IMR-90 (cell line): Measurements from ENCODE around the gene IL18RAP. TPM values are rescaled to one million over a fixed set of nuclear protein-coding genes. Genes with fewer than 3 reads are reported as not detected.

Experiments
- ATAC-seq: fragments of 200-7000 bp; cut with Tn5 transposase; 2 replicates; pipeline ENCODE4 v1.9.1; 2020; ENCODE audit warnings: low read depth, mild to moderate bottlenecking, moderate library complexity
- BruUV-seq: library from RNA; stranded (reverse); fragments of 400-500 nt; replicated peaks from 2 replicates; lab custom pipeline; 2021; lab: Mats Ljungman, UMichigan
- CTCF ChIA-PET: fragments of 300-600 bp; formaldehyde crosslinking; extraction: SDS; loops from one replicate; lab custom pipeline; 2021; ENCODE audit warnings: antibody characterized with exemption; lab: Yijun Ruan, JAX
- POLR2A ChIA-PET: fragments of 300-600 bp; sonication (Branson Sonifier 250); formaldehyde crosslinking; loops from one replicate; lab custom pipeline; 2022; ENCODE audit warnings: antibody characterized with exemption; ENCODE audit not compliant: unreplicated experiment; lab: Charles Lee
- DNase-seq: peaks from one replicate; pipeline ENCODE4 v3.0.0; 2013
- H2AFZ ChIP-seq: replicated peaks from 2 replicates; pipeline ENCODE3; 2013; ENCODE audit warnings: low read length, mild to moderate bottlenecking; ENCODE audit not compliant: poor library complexity
- H2AK5ac ChIP-seq: 2 replicates; pipeline ENCODE4 v1.6.1; 2013; ENCODE audit warnings: low read depth, low read length, inconsistent platforms
- H2AK9ac ChIP-seq: replicated peaks from 2 replicates; pipeline ENCODE3; 2013; ENCODE audit warnings: mild to moderate bottlenecking, low read depth, low read length, moderate library complexity; ENCODE audit not compliant: poor library complexity
- H2BK120ac ChIP-seq: 2 replicates; pipeline ENCODE4 v1.6.1; 2013; ENCODE audit warnings: low read depth, low read length, inconsistent platforms
- H2BK15ac ChIP-seq: 3 replicates; pipeline ENCODE4 v1.6.1; 2013; ENCODE audit warnings: low read depth, low read length, inconsistent platforms
- H2BK20ac ChIP-seq: 2 replicates; pipeline ENCODE4 v1.6.1; 2013; ENCODE audit warnings: low read depth, mild to moderate bottlenecking, inconsistent platforms, low read length, moderate library complexity
- H2BK5ac ChIP-seq: 2 replicates; pipeline ENCODE4 v1.6.1; 2013; ENCODE audit warnings: mild to moderate bottlenecking, low read depth, low read length, inconsistent platforms; ENCODE audit not compliant: poor library complexity, severe bottlenecking
- H3K14ac ChIP-seq: replicated peaks from 2 replicates; pipeline ENCODE4 v1.6.1; 2013; ENCODE audit warnings: low read depth, low read length, inconsistent platforms
- H3K18ac ChIP-seq: 2 replicates; pipeline ENCODE4 v1.6.1; 2013; ENCODE audit warnings: low read depth, low read length, control low read depth
- H3K23ac ChIP-seq: 2 replicates; pipeline ENCODE4 v1.6.1; 2013; ENCODE audit warnings: low read depth, low read length, inconsistent platforms
- H3K27ac ChIP-seq: 2 replicates; pipeline ENCODE4 v1.5.1; 2013; ENCODE audit warnings: mild to moderate bottlenecking, control low read depth, low read length; ENCODE audit not compliant: insufficient read depth
- H3K27me3 ChIP-seq: 2 replicates; pipeline ENCODE4 v1.6.1; 2013; ENCODE audit warnings: low read length; ENCODE audit not compliant: control insufficient read depth, insufficient read depth
- H3K36me3 ChIP-seq: 2 replicates; pipeline ENCODE4 v1.6.1; 2013; ENCODE audit warnings: low read length, mixed read lengths; ENCODE audit not compliant: control insufficient read depth, insufficient read depth
- H3K4ac ChIP-seq: 2 replicates; pipeline ENCODE4 v1.6.1; 2013; ENCODE audit warnings: low read depth, low read length, inconsistent platforms
- H3K4me1 ChIP-seq: 2 replicates; pipeline ENCODE4 v1.6.1; 2013; ENCODE audit warnings: low read length, mixed read lengths; ENCODE audit not compliant: control insufficient read depth, insufficient read depth
- H3K4me2 ChIP-seq: 2 replicates; pipeline ENCODE4 v1.6.1; 2013; ENCODE audit warnings: low read depth, mild to moderate bottlenecking, control low read depth, low read length, moderate library complexity
- H3K4me3 ChIP-seq: 2 replicates; pipeline ENCODE4 v1.5.1; 2013; ENCODE audit warnings: low read depth, mild to moderate bottlenecking, control low read depth, low read length, moderate library complexity; ENCODE audit not compliant: insufficient read depth
- H3K56ac ChIP-seq: 2 replicates; pipeline ENCODE4 v1.6.1; 2013; ENCODE audit warnings: low read length, inconsistent platforms; ENCODE audit not compliant: insufficient read depth; ENCODE audit errors: extremely low read depth
- H3K79me1 ChIP-seq, 2 experiments: 2 replicates each; pipeline ENCODE4 v1.6.1; 2013; ENCODE audit warnings: low read length in 2 of 2, inconsistent platforms in 1 of 2, low read depth in 1 of 2
- H3K9ac ChIP-seq: 2 replicates; pipeline ENCODE4 v1.6.1; 2013; ENCODE audit warnings: low read depth, low read length, control low read depth
- H3K9me1 ChIP-seq: 2 replicates; pipeline ENCODE4 v1.6.1; 2013; ENCODE audit warnings: low read length, inconsistent platforms; ENCODE audit not compliant: insufficient read depth
- H3K9me3 ChIP-seq: 2 replicates; pipeline ENCODE4 v1.6.1; 2013; ENCODE audit warnings: low read length; ENCODE audit not compliant: control insufficient read depth, insufficient read depth
- H4K20me1 ChIP-seq: 2 replicates; pipeline ENCODE4 v1.6.1; 2013; ENCODE audit warnings: low read length, inconsistent platforms; ENCODE audit not compliant: insufficient read depth
- H4K5ac ChIP-seq: 2 replicates; pipeline ENCODE4 v1.6.1; 2013; ENCODE audit warnings: mild to moderate bottlenecking, low read depth, low read length, control low read depth
- H4K8ac ChIP-seq, 2 experiments: 2 replicates each; pipeline ENCODE4 v1.6.1; 2013; ENCODE audit warnings: low read depth in 2 of 2, low read length in 2 of 2, control low read depth in 1 of 2, inconsistent platforms in 1 of 2
- H4K91ac ChIP-seq: 2 replicates; pipeline ENCODE4 v1.6.1; 2013; ENCODE audit warnings: low read depth, low read length, inconsistent platforms; ENCODE audit not compliant: insufficient read depth
- BHLHE40 ChIP-seq: fragments of 150-350 bp; IDR thresholded peaks from 2 replicates; pipeline ENCODE4 v1.6.1; 2016; ENCODE audit warnings: mild to moderate bottlenecking, low read depth, low read length
- CEBPB ChIP-seq: IDR thresholded peaks from 2 replicates; pipeline ENCODE4 v1.6.1; 2012; ENCODE audit warnings: low read depth, low read length, improper control_type of control experiment
- CHD1 ChIP-seq: IDR thresholded peaks from 2 replicates; pipeline ENCODE4 v1.6.1; 2012; ENCODE audit warnings: low read depth, low read length, improper control_type of control experiment
- FOS ChIP-seq: fragments of 150-350 bp; IDR thresholded peaks from 2 replicates; pipeline ENCODE4 v1.6.1; 2016; ENCODE audit warnings: low read depth, low read length
- MAFK ChIP-seq: IDR thresholded peaks from 2 replicates; pipeline ENCODE4 v1.6.1; 2012; ENCODE audit warnings: low read depth, low read length, improper control_type of control experiment
- MAZ ChIP-seq: IDR thresholded peaks from 2 replicates; pipeline ENCODE4 v1.6.1; 2012; ENCODE audit warnings: low read depth, mild to moderate bottlenecking, low read length, improper control_type of control experiment, moderate library complexity, borderline replicate concordance
- MXI1 ChIP-seq: IDR thresholded peaks from 2 replicates; pipeline ENCODE4 v1.6.1; 2012; ENCODE audit warnings: low read depth, mild to moderate bottlenecking, low read length, moderate library complexity, borderline replicate concordance
- NFE2L2 ChIP-seq: fragments of 150-350 bp; IDR thresholded peaks from 2 replicates; pipeline ENCODE4 v1.6.1; 2016; ENCODE audit warnings: low read depth, mild to moderate bottlenecking, low read length
- POLR2A ChIP-seq: IDR thresholded peaks from 2 replicates; pipeline ENCODE4 v1.6.1; 2012; ENCODE audit warnings: mild to moderate bottlenecking, low read depth, low read length
- RAD21 ChIP-seq: IDR thresholded peaks from 2 replicates; pipeline ENCODE4 v1.6.1; 2012; ENCODE audit warnings: low read length, improper control_type of control experiment
- RCOR1 ChIP-seq: IDR thresholded peaks from 2 replicates; pipeline ENCODE4 v1.6.1; 2012; ENCODE audit warnings: mild to moderate bottlenecking, low read length, improper control_type of control experiment; ENCODE audit not compliant: insufficient replicate concordance
- RFX5 ChIP-seq: IDR thresholded peaks from 2 replicates; pipeline ENCODE4 v1.8.0; 2012; ENCODE audit warnings: low read depth, mild to moderate bottlenecking, low read length, moderate library complexity
- SMC3 ChIP-seq: fragments of 150-350 bp; IDR thresholded peaks from 2 replicates; pipeline ENCODE4 v1.6.1; 2016; ENCODE audit warnings: low read depth, mild to moderate bottlenecking, antibody characterized with exemption, low read length, moderate library complexity
- WGBS, 2 experiments: methylation state at CpG; one replicate each; pipeline versions ENCODE4 v1.1.5 to v1.1.7; 2013; ENCODE audit warnings: missing lambda C conversion rate in 2 of 2; ENCODE audit not compliant: insufficient read length in 1 of 2; ENCODE audit errors: extremely low coverage in 2 of 2; 5-methylcytosine and 5-hydroxymethylcytosine counted together
- dilution Hi-C: fragments of 300-500 bp; cut with HindIII; formaldehyde crosslinking; loops from one replicate; pipeline ENCODE4 v1.14.3; 2018; ENCODE audit warnings: low sequenced_read_pairs; ENCODE audit not compliant: unreplicated experiment
- in situ Hi-C: fragments of 300-500 bp; cut with MboI; formaldehyde crosslinking; loops from 3 replicates; pipeline ENCODE4 v1.14.3; 2019; ENCODE audit warnings: low sequenced_read_pairs, inconsistent platforms, mixed read lengths
- intact Hi-C: fragments of 100-400 bp; cut with micrococcal nuclease; formaldehyde crosslinking; loops from 2 replicates; pipeline ENCODE4 v1.10.0; 2022
- polyA plus RNA-seq, 3 experiments: library from polyadenylated mRNA; depleted of rRNA; stranded (reverse); fragments of >200 nt; gene quantifications; 2 replicates each; pipeline ENCODE4 v1.2.3, GENCODE V29; 2012; ENCODE audit warnings: low replicate concordance in 1 of 3
- total RNA-seq: library from RNA; depleted of rRNA; stranded (reverse); fragments of >200 nt; gene quantifications from 2 replicates; pipeline ENCODE4 v1.2.3, GENCODE V29; 2012
- TF ChIP-seq, protein P1 (sequence below): fragments of 150-350 bp; IDR thresholded peaks from 2 replicates; pipeline ENCODE4 v1.6.1; 2017; ENCODE audit warnings: mild to moderate bottlenecking, antibody characterized with exemption, low read length, low read depth
- TF ChIP-seq, protein P2 (sequence below): conservative IDR thresholded peaks from 2 replicates; pipeline ENCODE4 v1.5.1; 2012; ENCODE audit warnings: mild to moderate bottlenecking, low read depth, low read length, improper control_type of control experiment
- TF ChIP-seq, protein P3 (sequence below): fragments of 150-350 bp; IDR thresholded peaks from 2 replicates; pipeline ENCODE4 v1.6.1; 2016; ENCODE audit warnings: low read depth, mild to moderate bottlenecking, low read length, moderate library complexity, borderline replicate concordance

Gene IL18RAP
- total and polyA plus RNA-seq, 2 of the 4 experiments (the other 2 are of a cell fraction) = not detected

DNA sequence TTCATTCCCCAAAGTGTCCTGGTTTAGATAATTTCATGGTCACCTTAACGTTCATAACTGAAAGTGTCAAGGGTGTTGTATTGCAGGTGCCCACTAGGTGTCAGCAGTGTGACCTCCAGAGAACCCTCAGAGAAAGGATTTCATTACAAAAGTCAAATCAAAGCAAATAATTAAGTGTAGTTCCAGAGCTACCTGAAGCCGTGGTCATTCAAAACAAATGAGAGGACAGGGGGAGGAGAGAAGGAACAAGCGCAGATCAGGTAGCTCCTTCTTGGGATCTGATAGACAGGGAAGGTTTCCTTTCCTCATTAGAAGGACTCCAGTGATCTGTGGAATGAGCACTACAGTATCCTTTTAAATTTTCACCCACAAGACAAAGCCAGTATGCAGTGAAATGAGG lies 50.1 kb downstream of the IL18RAP start, which contains the start of gene SLC9A4:
Gene SLC9A4 (plus strand): TSS at position 207 of the 400 bp plus-strand sequence. CDS start 534 bp downstream, outside the sequence.
- no peak within 1 kb of the TSS for H4K91ac ChIP-seq
- H3K9me1 ChIP-seq = no peaks in the 10 kb centered on the region
- H2AK5ac ChIP-seq = no peak within 1 kb of the TSS
- H3K4me1 ChIP-seq = no peaks in the 10 kb centered on the region
- H3K4me3 ChIP-seq = no peak within 1 kb of the TSS
- no peak within 1 kb of the TSS for H2AK9ac ChIP-seq
- no peak within 1 kb of the TSS for H3K18ac ChIP-seq
- no peak within 1 kb of the TSS for H3K4ac ChIP-seq
- no CpG with 5 or more reads among the region's 3 CpGs for WGBS, 2 experiments
- no peak within 1 kb of the TSS for H3K27ac ChIP-seq
- in situ Hi-C loops = loop anchor here (5.0 kb wide), 1 partner anchor 139 kb away; no protein-coding TSS in a partner anchor
- H3K27me3 ChIP-seq = peaks cover 16% of the 10 kb centered on the region
- no peak for TF ChIP-seq MXI1
- no peak for TF ChIP-seq CHD1
- TF ChIP-seq, protein P1, sequence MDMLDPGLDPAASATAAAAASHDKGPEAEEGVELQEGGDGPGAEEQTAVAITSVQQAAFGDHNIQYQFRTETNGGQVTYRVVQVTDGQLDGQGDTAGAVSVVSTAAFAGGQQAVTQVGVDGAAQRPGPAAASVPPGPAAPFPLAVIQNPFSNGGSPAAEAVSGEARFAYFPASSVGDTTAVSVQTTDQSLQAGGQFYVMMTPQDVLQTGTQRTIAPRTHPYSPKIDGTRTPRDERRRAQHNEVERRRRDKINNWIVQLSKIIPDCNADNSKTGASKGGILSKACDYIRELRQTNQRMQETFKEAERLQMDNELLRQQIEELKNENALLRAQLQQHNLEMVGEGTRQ = no peak
- TF ChIP-seq POLR2A = no peak
- TF ChIP-seq, protein P2, sequence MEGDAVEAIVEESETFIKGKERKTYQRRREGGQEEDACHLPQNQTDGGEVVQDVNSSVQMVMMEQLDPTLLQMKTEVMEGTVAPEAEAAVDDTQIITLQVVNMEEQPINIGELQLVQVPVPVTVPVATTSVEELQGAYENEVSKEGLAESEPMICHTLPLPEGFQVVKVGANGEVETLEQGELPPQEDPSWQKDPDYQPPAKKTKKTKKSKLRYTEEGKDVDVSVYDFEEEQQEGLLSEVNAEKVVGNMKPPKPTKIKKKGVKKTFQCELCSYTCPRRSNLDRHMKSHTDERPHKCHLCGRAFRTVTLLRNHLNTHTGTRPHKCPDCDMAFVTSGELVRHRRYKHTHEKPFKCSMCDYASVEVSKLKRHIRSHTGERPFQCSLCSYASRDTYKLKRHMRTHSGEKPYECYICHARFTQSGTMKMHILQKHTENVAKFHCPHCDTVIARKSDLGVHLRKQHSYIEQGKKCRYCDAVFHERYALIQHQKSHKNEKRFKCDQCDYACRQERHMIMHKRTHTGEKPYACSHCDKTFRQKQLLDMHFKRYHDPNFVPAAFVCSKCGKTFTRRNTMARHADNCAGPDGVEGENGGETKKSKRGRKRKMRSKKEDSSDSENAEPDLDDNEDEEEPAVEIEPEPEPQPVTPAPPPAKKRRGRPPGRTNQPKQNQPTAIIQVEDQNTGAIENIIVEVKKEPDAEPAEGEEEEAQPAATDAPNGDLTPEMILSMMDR = peak; percentile 73
- TF ChIP-seq, protein P3, sequence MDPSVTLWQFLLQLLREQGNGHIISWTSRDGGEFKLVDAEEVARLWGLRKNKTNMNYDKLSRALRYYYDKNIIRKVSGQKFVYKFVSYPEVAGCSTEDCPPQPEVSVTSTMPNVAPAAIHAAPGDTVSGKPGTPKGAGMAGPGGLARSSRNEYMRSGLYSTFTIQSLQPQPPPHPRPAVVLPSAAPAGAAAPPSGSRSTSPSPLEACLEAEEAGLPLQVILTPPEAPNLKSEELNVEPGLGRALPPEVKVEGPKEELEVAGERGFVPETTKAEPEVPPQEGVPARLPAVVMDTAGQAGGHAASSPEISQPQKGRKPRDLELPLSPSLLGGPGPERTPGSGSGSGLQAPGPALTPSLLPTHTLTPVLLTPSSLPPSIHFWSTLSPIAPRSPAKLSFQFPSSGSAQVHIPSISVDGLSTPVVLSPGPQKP = no peak
- no peak for TF ChIP-seq NFE2L2
- no peak for TF ChIP-seq RCOR1
- TF ChIP-seq RFX5 = no peak
- TF ChIP-seq SMC3 = peak; percentile 87
- TF ChIP-seq FOS = no peak
- TF ChIP-seq BHLHE40 = no peak
- no peak for TF ChIP-seq CEBPB
- TF ChIP-seq MAZ = no peak
- no peak for TF ChIP-seq MAFK
- TF ChIP-seq RAD21 = peak; percentile 70
- DNase-seq (peak; percentile 36), ATAC-seq (peak; percentile 79)
- no peak within 1 kb of the TSS for H3K56ac ChIP-seq
- no peak within 1 kb of the TSS for H3K9ac ChIP-seq
- no peak within 1 kb of the TSS for H2AFZ ChIP-seq
- no peaks in the 10 kb centered on the region for H3K79me1 ChIP-seq
- no peak within 1 kb of the TSS for H4K5ac ChIP-seq
- no peak within 1 kb of the TSS for H2BK120ac ChIP-seq
- ChIA-PET POLR2A (no interaction called here), CTCF (interaction anchor here (0.6 to 2.0 kb wide), 13 partner anchors 9 to 266 kb away, joined by 3 to 11 read pairs (median 4); no protein-coding TSS in a partner anchor)
- dilution Hi-C loops = no loop called here
- no peak within 1 kb of the TSS for H4K8ac ChIP-seq
- no peak within 1 kb of the TSS for H3K14ac ChIP-seq
- no peaks in the 10 kb centered on the region for H4K20me1 ChIP-seq
- no peaks in the 10 kb centered on the region; the same call in 1 of the 2 replicates for H3K9me3 ChIP-seq
- intact Hi-C loops = loop anchor here (1.0 to 5.0 kb wide), 4 partner anchors 119 to 334 kb away; no protein-coding TSS in a partner anchor
- no peak within 1 kb of the TSS for H2BK5ac ChIP-seq
- H3K36me3 ChIP-seq = no peaks in the 10 kb centered on the region
- no peak within 1 kb of the TSS for H2BK15ac ChIP-seq
- no peak within 1 kb of the TSS for H3K23ac ChIP-seq
- no peak within 1 kb of the TSS for H2BK20ac ChIP-seq
- no peak within 1 kb of the TSS for H3K4me2 ChIP-seq
- no TSS peak for BruUV-seq
